WTC11 (cell line): ENCODE results near the gene TEX54. TPM values are rescaled to one million over a fixed set of nuclear protein-coding genes. Genes with fewer than 3 reads are reported as not detected.

ENCODE experiments used
- ATAC-seq: fragments of 200-7000 bp; cut with Tn5 transposase; 2 replicates; pipeline ENCODE4 v1.10.0; 2021; ENCODE audit warnings: mild to moderate bottlenecking, moderate library complexity
- CTCF ChIA-PET: fragments of 300-600 bp; sonication (Branson Sonifier 250); formaldehyde crosslinking; loops from one replicate; lab custom pipeline; 2021; ENCODE audit warnings: antibody characterized with exemption; lab: Charles Lee
- POLR2A ChIA-PET: fragments of 350-600 bp; sonication (Branson Sonifier 250); formaldehyde crosslinking; loops from one replicate; lab custom pipeline; 2021; ENCODE audit warnings: antibody characterized with exemption; lab: Charles Lee
- DNase-seq: peaks from one replicate; pipeline ENCODE4 v3.0.0; 2021; ENCODE audit warnings: low spot score
- H3K27ac Mint-ChIP-seq: 2 replicates; pipeline ENCODE4 v1.8.0; 2021; ENCODE audit warnings: mixed read lengths
- H3K27me3 Mint-ChIP-seq: 2 replicates; pipeline ENCODE4 v1.8.0; 2021; ENCODE audit warnings: low read depth, mild to moderate bottlenecking, moderate library complexity, mixed read lengths
- H3K36me3 Mint-ChIP-seq: 2 replicates; pipeline ENCODE4 v1.8.0; 2021; ENCODE audit warnings: mixed read lengths
- H3K4me1 Mint-ChIP-seq: 2 replicates; pipeline ENCODE4 v1.8.0; 2022; ENCODE audit warnings: mixed read lengths
- H3K4me3 Mint-ChIP-seq: 2 replicates; pipeline ENCODE4 v1.8.0; 2021; ENCODE audit warnings: mild to moderate bottlenecking, moderate library complexity, mixed read lengths
- H3K9me3 Mint-ChIP-seq: 2 replicates; pipeline ENCODE4 v1.8.0; 2021; ENCODE audit warnings: mixed read lengths
- ATF1 ChIP-seq: sonication (generic); formaldehyde crosslinking; IDR thresholded peaks from 2 replicates; pipeline ENCODE4 v1.8.1; 2023; ENCODE audit warnings: mild to moderate bottlenecking, moderate library complexity, missing genetic modification reagents
- ATF3 ChIP-seq: sonication (generic); formaldehyde crosslinking; conservative IDR thresholded peaks from 2 replicates; pipeline ENCODE4 v1.8.1; 2022; ENCODE audit warnings: mild to moderate bottlenecking, missing genetic modification reagents
- CREB1 ChIP-seq: sonication (generic); formaldehyde crosslinking; IDR thresholded peaks from 2 replicates; pipeline ENCODE4 v1.8.0; 2023; ENCODE audit warnings: mild to moderate bottlenecking, missing genetic modification reagents
- CTCF ChIP-seq: fragments of 200-600 bp; IDR thresholded peaks from 2 replicates; pipeline ENCODE4 v1.8.0; 2022; ENCODE audit warnings: antibody characterized with exemption
- ELF4 ChIP-seq: sonication (generic); formaldehyde crosslinking; IDR thresholded peaks from 2 replicates; pipeline ENCODE4 v1.8.1; 2022; ENCODE audit warnings: low read depth, mild to moderate bottlenecking, moderate library complexity, missing genetic modification reagents
- FOXJ3 ChIP-seq: sonication (generic); formaldehyde crosslinking; IDR thresholded peaks from 2 replicates; pipeline ENCODE4 v1.9.0; 2021; ENCODE audit warnings: missing genetic modification reagents, mild to moderate bottlenecking, borderline replicate concordance
- GABPB1 ChIP-seq: sonication (generic); formaldehyde crosslinking; IDR thresholded peaks from 2 replicates; pipeline ENCODE4 v1.8.1; 2023; ENCODE audit warnings: mild to moderate bottlenecking, missing genetic modification reagents
- GTF2I ChIP-seq: fragments of 250-450 bp; sonication (Bioruptor Pico); conservative IDR thresholded peaks from 2 replicates; pipeline ENCODE4 v1.4.0; 2021; ENCODE audit warnings: mild to moderate bottlenecking
- HMGA2 ChIP-seq: fragments of 250-450 bp; sonication (Bioruptor Pico); IDR thresholded peaks from 2 replicates; pipeline ENCODE4 v1.4.0; 2021; ENCODE audit warnings: mild to moderate bottlenecking, moderate library complexity
- HMGXB4 ChIP-seq: sonication (generic); formaldehyde crosslinking; IDR thresholded peaks from 2 replicates; pipeline ENCODE4 v1.8.1; 2023; ENCODE audit warnings: mild to moderate bottlenecking, moderate library complexity, missing genetic modification reagents
- JAZF1 ChIP-seq: fragments of 250-450 bp; sonication (Bioruptor Pico); IDR thresholded peaks from 2 replicates; pipeline ENCODE4 v1.9.0; 2021; ENCODE audit warnings: moderate library complexity, mild to moderate bottlenecking, inconsistent platforms
- JUN ChIP-seq: sonication (generic); formaldehyde crosslinking; IDR thresholded peaks from 2 replicates; pipeline ENCODE4 v1.8.0; 2023; ENCODE audit warnings: mild to moderate bottlenecking, missing genetic modification reagents
- MXD4 ChIP-seq: fragments of 250-450 bp; sonication (Bioruptor Pico); IDR thresholded peaks from 2 replicates; pipeline ENCODE4 v1.8.0; 2021; ENCODE audit warnings: mild to moderate bottlenecking, moderate library complexity, borderline replicate concordance
- NFATC4 ChIP-seq: fragments of 250-450 bp; sonication (Bioruptor Pico); IDR thresholded peaks from 2 replicates; pipeline ENCODE4 v1.9.0; 2021; ENCODE audit warnings: mild to moderate bottlenecking
- NFYB ChIP-seq: sonication (generic); formaldehyde crosslinking; conservative IDR thresholded peaks from 2 replicates; pipeline ENCODE4 v1.8.0; 2022; ENCODE audit warnings: low read depth, missing genetic modification reagents
- NR1H2 ChIP-seq: sonication (generic); formaldehyde crosslinking; IDR thresholded peaks from 2 replicates; pipeline ENCODE4 v1.9.0; 2021; ENCODE audit warnings: mild to moderate bottlenecking, moderate library complexity, missing genetic modification reagents
- NR3C1 ChIP-seq: sonication (generic); formaldehyde crosslinking; conservative IDR thresholded peaks from 2 replicates; pipeline ENCODE4 v1.8.1; 2023; ENCODE audit warnings: low read depth, mild to moderate bottlenecking, missing genetic modification reagents
- PRDM15 ChIP-seq: sonication (generic); formaldehyde crosslinking; IDR thresholded peaks from 2 replicates; pipeline ENCODE4 v1.8.0; 2022; ENCODE audit warnings: missing genetic modification reagents
- PRRX2 ChIP-seq: fragments of 250-450 bp; sonication (Bioruptor Pico); IDR thresholded peaks from 2 replicates; pipeline ENCODE4 v1.8.0; 2021; ENCODE audit warnings: mild to moderate bottlenecking
- RORB ChIP-seq: fragments of 250-450 bp; sonication (Bioruptor Pico); IDR thresholded peaks from 2 replicates; pipeline ENCODE4 v1.9.0; 2021; ENCODE audit warnings: mild to moderate bottlenecking
- ZBTB21 ChIP-seq: sonication (generic); formaldehyde crosslinking; IDR thresholded peaks from 2 replicates; pipeline ENCODE4 v1.8.1; 2023; ENCODE audit warnings: mild to moderate bottlenecking, missing genetic modification reagents, borderline replicate concordance
- ZNF317 ChIP-seq: sonication (generic); formaldehyde crosslinking; IDR thresholded peaks from 2 replicates; pipeline ENCODE4 v1.8.1; 2023; ENCODE audit warnings: low read depth, mild to moderate bottlenecking, moderate library complexity, missing genetic modification reagents, borderline replicate concordance
- ZNF416 ChIP-seq: fragments of 250-450 bp; sonication (Bioruptor Pico); IDR thresholded peaks from 2 replicates; pipeline ENCODE4 v1.9.0; 2021; ENCODE audit warnings: mild to moderate bottlenecking, inconsistent platforms
- ZNF671 ChIP-seq: fragments of 250-450 bp; sonication (Bioruptor Pico); IDR thresholded peaks from 2 replicates; pipeline ENCODE4 v1.8.0; 2021; ENCODE audit warnings: mild to moderate bottlenecking
- total RNA-seq: library from RNA; stranded (reverse); gene quantifications from 3 replicates; pipeline ENCODE4 v1.2.3, GENCODE V29; 2021

Gene TEX54
- total RNA-seq, 1 experiment from 2014 or later, result not detected

GRCh38 chr11:62804310-62805075, 28.1 kb downstream of the TEX54 start (continued):
- no peak for TF ChIP-seq ZBTB21 (CRISPR knock-in tag)

GRCh38 chr11:62801071-62801470, 31.6 kb downstream of the TEX54 start:
- H3K27me3 Mint-ChIP-seq, result no peaks in the 10 kb centered on the region
- peaks cover 57% of the 10 kb centered on the region for H3K36me3 Mint-ChIP-seq
- TF ChIP-seq ATF1 (CRISPR knock-in tag) (no peak), HMGXB4 (CRISPR knock-in tag) (no peak), CREB1 (CRISPR knock-in tag) (no peak), HMGA2 (CRISPR knock-in tag) (no peak), FOXJ3 (CRISPR knock-in tag) (no peak), ZNF317 (CRISPR knock-in tag) (no peak), JUN (CRISPR knock-in tag) (no peak), MXD4 (CRISPR knock-in tag) (no peak), PRRX2 (no peak), NFATC4 (CRISPR knock-in tag) (no peak), NR3C1 (no peak), PRDM15 (CRISPR knock-in tag) (no peak), RORB (CRISPR knock-in tag) (no peak), CTCF (no peak), ATF3 (CRISPR knock-in tag) (no peak)
- POLR2A ChIA-PET, result no interaction called here
- peaks cover 12% of the 10 kb centered on the region for H3K4me1 Mint-ChIP-seq
- ATAC-seq, result no peak
- DNase-seq, result no peak
- H3K27ac Mint-ChIP-seq, result no peak overlapping the region
- CTCF ChIA-PET, result no interaction called here
- no peak overlapping the region for H3K4me3 Mint-ChIP-seq
- H3K9me3 Mint-ChIP-seq, result no peaks in the 10 kb centered on the region

- no peak overlapping the region for H3K27ac Mint-ChIP-seq
- POLR2A ChIA-PET, result no interaction called here
- H3K27me3 Mint-ChIP-seq, result no peaks in the 10 kb centered on the region
- H3K9me3 Mint-ChIP-seq, result no peaks in the 10 kb centered on the region
- CTCF ChIA-PET, result no interaction called here
- peaks cover 7% of the 10 kb centered on the region for H3K4me1 Mint-ChIP-seq
- ATAC-seq (no peak), DNase-seq (no peak)
- H3K4me3 Mint-ChIP-seq, result no peak overlapping the region
- H3K36me3 Mint-ChIP-seq, result peaks cover 72% of the 10 kb centered on the region
- TF ChIP-seq CREB1 (CRISPR knock-in tag) (no peak), NR1H2 (CRISPR knock-in tag) (no peak), HMGA2 (CRISPR knock-in tag) (no peak), GTF2I (CRISPR knock-in tag) (no peak), NFATC4 (CRISPR knock-in tag) (no peak), ZNF416 (no peak), CTCF (no peak), ZNF671 (CRISPR knock-in tag) (no peak), NFYB (CRISPR knock-in tag) (no peak), MXD4 (CRISPR knock-in tag) (no peak), ELF4 (CRISPR knock-in tag) (no peak), JAZF1 (CRISPR knock-in tag) (no peak), GABPB1 (CRISPR knock-in tag) (no peak)
Observed at GRCh38 chr11:62799486-62799885, 33.2 kb downstream of the TEX54 start.
